Hepatic stellate cell (primary cell): Measurements from ENCODE around the gene RNASE7.

Source experiments
- DNase-seq: peaks from one replicate; pipeline ENCODE4 v3.0.0; 2011; ENCODE audit warnings: low spot score

RNASE7 gene

DNA sequence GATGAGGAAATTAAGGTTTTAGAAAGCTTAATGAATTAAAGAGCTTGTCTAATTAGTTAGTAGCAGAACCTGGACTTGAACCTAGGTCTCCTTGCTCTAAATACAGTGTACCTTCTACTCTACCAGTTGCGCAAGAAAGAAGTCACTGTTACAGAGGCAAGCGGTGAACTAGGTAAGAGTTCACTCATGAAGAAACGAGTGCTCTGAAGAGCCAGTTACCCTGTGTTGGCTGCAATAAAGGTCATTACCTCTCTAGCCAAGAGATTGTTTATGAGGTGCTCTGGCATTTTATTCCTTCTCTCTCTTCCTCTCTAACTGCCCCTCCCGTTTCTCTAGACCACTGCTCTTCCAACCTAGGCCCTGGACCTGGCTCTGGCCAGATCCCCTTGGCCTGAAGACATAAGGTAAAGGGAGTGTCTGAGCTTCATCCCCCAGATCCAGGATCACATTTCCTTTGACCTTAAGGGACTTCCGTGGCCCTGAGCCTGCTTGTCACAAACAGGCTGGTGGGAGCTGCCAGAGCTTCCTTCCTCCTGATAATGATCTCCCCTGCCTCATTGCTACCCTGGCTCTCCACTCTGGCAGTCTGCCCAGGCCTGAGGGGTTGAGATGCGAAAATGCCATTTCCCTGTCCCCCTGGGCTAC, 1.9 kb downstream of the RNASE7 start:
- DNase-seq: no peak

DNA sequence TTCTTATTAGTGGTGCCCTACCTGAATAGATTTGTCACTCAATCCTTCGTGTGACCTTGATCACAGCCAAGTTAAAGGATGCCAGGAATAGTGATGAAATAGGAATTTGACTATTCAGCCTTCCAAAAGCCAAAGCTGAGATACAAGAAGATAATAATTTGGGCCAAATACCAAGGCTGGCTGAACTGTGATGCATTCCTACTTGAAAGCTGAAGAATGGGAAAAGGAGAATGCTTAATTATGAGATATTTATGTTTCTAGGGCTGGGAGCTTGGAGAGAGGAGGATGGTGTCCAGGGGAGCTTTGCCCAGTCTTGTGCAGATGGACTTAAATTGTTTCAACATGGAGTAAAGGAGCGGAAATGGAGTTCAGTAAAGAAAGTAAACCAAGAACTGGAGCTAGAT, 5.2 kb downstream of the RNASE7 start:
- no peak for DNase-seq

DNA sequence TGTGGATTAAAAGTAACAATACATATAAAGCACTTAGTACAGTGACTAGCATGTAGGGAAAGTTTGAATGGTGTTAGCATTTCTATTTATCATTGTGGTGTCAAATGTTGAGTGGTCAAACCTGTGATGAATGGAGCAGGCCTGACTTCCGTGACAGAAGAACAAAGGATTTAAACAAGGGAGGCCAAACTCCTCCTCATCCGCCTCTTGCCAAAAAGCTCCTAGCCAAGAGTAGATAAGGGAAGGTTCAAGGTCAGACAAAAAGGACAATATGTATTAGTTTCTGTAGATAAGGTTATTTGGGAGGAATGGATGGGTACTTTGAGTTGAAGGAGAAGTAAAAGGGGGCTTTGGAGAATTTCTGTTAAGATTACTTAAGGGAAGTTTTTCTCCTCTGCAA, 6.5 kb downstream of the RNASE7 start:
- no peak for DNase-seq

DNA sequence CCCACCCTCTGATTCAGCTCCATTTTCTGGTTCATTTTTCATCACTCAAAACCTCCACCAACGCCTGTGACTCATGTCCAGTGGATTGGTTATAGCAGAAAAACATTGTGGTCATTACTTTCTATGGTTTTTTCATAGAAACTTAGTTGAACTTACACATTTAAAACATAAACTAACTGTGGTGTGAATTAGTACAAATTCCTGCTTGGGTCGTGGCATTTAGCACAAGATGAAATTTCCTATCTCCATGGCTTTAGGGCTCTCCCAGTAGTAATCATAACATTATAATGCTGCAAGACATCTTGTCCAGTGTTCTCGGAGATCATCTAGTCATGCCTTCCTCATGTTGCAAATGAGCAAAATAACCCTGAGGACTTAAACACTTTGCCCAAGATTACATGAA, 7.1 kb downstream of the RNASE7 start:
- no peak for DNase-seq

DNA sequence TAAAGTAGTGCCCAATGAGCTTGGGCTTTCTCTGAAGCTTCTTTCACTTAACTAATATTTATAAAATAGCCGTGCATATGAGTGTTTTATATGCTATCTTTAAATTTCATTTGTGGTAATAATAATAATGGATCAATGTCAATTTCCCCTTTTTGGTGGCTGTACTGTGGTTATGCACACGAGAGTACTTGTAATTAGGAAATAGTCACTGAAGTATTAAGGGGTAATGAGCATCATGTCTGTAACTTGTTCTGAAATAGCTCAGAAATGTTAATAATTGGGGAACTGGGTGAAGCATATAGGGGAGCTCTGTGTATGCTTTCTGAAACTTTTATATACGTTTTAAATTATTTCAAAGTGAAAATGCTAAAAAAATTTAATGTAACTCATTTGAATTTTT, 8.4 kb downstream of the RNASE7 start:
- DNase-seq: no peak

DNA sequence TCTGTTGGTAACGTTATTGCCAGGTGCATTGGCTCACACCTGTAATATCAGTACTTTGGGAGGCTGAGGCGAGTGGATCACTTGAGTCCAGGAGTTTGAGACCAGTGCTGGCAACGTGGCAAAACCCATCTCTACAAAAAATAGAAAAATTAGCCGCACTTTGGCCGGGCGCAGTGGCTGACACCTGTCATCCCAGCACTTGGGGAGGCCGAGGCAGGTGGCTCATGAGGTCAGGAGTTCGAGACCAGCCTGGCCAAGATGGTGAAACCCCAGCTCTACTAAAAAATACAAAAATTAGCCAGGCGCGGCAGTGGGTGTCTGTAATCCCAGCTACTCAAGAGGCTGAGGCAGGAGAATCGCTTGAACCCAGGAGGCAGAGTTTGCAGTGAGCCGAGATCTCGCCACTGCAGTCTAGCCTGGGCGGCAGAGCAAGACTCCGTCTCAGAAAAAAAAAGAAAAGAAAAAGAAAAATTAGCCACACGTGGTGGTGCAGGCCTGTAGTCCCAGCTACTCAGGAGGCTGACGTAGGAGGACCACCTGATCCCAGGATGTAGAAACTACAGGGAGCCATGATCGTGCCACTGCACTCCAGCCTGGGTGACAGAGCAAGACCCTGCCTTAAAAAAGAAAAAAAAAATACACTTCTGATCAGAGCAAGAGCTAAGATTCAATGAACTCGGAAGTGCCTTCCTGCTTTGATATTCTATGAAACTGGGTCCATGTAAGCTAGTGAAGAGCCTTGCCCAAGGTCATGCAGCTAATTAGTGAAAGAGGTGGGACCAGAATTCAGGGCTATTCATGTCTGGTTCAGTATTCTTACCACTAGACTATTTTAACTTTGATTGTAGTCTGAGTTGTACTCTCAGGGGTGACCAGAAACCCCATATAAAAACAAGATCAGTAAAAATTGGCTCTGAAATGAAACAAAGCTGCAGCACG, 11.3 kb downstream of the RNASE7 start:
- no peak for DNase-seq

DNA sequence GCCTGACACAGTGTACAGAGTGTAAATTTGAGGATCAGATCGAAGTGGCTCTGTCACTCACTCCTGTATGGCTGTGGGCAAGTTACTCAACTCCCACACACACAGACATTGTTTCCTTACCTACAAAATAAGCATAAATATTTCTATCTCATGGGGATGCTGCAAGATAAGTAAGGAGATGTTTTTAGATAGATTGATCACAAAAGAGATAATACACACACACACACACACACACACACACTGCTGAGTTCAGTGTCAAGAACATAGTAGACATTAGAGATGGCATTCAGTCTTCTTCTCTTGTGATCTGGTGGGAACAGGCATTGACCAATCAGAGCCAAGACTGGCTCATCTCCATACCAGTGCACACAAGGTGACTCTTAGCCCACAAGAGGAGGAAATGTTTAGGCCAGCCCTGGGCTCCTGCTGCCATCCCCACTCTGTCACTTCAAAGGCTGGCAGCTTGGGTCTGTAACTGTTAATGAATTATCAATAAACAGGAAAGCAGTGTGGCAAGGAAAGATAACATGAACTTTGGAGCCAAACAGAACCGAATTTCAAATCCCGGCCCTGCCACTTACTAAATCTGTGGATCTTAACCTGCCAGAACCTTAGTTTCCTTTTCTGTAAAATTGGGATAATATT, 12.1 kb downstream of the RNASE7 start:
- no peak for DNase-seq

DNA sequence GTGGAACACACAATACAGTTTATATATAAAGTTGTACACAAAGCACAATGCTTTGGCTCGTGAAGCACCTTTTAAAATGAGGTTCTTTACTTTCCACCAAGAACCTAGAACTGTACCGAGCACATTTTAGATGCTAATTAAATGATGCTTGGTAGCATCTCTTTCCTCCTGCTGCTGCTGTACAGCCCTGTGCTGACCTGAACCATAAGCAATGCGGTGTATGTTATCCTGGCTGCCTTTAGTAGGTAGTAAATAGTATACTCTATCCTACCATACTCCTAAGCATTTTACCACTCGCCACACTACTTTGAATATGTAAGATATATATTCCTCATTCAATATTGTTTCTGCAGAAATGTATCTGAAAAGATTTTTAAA, 12.6 kb downstream of the RNASE7 start:
- DNase-seq: no peak

DNA sequence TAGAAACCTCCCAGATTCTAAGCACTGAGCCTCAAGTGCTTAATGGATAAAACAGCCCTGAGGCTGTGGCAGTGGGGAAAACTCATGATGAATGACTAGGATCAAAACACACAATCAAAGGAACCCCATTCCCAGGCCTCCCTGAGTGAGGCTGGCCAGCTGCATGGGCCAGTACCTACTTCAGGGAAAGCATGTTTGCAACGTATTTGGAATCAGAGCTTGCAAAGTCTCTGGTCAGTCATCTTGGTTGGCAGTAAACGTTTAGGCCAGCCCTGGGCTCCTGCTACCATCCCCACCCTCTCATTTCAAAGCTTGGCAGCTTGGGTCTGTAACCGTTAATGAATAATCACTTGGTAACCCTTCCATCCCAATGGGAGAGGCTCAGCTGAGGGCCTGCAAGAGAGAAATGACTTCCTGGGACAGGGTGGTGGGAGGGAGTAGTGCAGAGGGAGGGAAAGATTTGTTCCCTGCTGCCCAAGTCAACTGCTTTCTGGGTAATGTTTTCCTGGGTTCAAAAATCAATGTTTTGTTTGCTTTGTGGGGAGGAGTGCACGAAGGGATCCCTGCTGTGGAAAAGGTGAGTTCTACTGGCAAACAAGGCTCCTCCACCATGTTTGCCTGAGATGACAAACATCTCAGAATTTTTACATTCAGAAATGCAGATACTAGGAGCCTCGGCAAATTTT, 13.4 kb downstream of the RNASE7 start:
- no peak for DNase-seq

DNA sequence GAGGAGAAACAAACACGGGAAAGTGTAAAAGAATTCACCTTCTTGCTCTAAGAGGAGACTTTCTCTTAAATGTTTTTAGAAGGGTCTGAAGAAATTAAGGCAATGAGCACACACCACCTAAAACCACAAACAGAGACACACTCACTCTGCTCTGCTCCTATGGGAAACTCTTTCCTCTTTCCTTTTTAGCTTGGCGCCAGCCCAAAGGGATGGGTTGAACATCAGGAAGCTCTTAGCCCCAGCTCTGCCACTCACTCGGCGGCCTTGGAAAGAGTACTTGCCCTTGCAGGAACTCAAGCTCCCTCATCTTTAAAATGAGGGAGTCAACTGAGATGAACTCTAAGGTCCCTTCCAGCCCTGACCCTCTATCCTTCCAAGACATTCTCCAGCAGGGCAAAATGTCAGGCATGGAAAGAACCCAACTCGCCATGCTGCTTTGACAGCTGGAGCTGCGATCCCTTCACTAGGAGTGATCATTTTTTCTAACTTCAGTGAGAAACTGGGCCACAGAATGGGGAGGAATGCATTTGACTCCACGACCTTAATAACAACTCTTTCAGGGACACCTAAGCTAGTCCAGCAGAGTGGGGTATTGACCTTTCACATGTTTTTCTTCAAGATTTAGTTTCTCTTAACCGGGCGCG, 14.5 kb downstream of the RNASE7 start:
- no peak for DNase-seq

DNA sequence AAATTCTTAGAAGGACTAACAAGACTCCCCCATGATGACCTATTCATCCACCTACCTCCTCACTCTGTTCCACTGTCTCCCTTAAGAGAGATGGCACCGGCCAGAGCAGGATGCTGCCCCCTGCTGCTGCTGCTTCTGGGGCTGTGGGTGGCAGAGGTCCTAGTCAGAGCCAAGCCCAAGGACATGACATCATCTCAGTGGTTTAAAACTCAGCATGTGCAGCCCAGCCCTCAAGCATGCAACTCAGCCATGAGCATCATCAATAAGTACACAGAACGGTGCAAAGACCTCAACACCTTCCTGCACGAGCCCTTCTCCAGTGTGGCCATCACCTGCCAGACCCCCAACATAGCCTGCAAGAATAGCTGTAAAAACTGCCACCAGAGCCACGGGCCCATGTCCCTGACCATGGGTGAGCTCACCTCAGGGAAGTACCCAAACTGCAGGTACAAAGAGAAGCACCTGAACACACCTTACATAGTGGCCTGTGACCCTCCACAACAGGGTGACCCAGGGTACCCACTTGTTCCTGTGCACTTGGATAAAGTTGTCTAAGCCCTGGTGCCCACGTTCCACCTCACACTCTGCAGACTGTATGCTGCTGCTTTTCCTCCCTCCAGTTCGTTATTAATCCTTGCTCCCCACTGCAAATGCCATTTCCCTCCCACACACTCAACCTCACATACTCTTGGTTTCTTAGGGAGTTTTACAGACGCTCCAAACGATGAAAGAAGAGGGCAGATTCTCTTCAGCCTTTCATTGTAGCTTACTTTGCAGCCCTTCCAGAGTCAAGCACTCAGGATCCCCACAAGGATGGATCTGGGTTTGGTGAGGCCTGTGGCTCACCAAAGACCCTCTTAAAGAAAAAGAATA, 15.9 kb downstream of the RNASE7 start, which contains the start of gene RNASE8:
TSS of gene RNASE8 (plus strand) at position 20 of the 873 bp plus-strand sequence. CDS start at position 91, 71 bp downstream.
- DNase-seq: no peak

DNA sequence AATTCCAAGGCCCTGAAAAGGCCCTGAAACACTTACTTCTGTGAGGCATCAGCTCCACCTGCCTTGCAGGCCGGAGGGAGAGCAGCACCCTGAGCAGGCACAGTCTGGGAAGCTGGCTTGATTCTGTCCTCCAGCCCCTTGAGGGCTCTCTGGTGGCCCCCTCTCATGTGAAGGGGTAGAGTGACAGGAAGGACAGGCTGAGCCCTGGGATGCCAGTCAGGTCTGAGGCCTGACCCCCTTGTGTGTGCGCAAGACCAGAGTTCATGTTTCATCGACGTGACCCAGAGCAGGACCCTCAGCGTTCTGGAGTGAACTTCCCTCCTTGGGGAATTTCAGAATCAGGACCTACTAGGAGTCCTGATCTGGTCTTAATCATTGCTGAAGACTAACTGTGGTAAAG, 16.7 kb downstream of the RNASE7 start:
- DNase-seq: no peak

DNA sequence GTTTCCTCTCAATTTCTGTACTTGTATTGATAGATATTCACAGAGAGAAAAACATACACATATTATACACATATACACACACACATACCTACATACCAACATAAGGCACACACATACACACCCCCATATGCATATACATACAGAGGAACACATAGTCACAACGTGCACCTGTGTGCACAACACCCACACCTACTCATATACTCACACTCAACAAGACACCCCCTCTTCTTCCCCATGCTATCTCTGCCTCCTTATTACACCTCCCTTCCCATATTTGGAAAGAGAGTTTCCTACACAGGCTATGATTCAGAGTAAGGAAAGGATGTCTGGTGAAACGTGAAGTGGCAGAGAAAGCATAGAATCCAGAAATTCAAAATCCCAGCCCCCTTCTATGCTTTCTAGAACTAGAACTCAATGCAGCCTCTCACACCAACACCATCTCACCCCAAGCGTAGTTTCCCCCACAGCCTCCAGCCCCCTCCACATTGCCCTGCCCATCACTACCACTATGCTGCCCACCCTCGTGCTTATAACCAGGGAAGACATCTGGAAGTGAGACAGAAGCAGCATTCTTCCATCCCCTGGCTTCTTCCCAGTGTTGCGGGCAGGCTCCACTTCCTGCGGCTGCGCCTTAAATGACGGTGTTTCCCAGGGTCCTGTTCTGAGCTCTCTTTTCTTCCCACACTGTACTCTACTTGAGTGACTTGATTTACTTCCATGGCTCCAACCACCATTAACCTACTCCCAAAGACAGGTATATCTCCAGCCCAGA, 17.9 kb downstream of the RNASE7 start:
- DNase-seq: no peak

DNA sequence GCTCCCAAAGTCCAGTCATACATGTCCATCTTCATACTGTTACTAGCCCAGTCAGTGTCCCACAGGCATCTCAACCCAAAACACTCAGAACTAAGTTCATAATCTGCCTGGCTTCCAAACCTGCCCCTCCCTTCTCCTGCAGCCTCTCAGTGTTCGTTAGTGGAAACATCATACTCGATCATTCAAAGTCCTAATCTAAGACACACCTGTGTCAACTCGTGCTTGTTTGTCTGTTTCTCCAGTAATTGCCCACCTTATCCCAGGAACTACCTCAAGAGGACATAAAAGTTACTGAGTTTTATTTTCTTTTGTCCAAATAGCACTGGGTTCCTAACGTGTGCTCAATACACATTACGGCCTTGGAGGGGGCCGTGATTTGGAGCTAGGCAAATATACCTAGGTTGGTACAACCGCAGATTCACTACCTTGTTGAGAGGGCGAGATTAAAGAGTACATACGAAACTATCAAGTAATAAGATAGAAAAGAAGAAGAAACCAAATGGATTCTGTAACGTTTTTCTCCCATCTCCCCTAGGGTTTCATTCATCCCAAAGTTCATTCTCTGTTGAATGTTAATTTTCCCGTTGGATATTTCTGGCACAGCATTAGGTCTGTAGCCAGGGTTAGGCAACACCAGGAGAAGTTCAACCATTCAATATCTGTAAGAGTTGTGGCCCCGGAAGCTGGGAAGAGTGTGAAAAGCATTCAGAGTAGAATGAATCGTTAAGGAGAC, 18.6 kb downstream of the RNASE7 start:
- no peak for DNase-seq

DNA sequence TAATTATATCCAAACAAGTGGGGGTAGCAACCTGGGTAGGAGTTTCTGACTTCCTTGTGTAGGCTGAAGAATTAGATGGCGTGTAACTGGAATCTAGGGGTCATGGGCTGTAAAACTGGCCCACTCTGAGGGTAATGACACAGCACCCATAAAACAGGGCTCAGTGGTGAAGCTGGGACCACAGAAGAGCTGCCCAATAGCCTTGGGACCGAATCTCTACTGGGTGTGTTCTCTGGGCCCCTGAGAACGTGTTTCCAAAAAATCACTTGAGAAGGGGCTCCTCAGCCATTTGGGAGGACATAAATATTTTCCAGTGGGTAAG, 19.1 kb downstream of the RNASE7 start:
- no peak for DNase-seq

DNA sequence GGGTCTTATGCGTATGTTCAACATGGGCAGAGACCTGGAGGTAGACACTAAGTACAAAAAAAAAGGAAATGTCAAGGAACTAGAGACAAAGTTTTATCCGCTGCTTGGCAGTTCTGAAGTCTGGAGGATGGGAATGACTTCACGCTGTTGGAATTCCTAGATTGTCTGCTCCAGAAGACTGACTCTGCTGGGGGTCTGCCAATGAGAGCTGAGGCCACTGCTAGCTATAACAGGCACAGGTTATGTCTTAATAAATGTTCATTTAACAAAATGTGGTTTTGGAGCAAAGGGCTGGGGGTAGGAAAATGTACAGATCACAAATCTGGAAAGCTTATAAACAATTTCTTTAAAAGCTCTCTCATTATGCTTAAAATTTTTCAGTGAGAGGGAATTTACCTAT, 21.3 kb downstream of the RNASE7 start:
- no peak for DNase-seq

DNA sequence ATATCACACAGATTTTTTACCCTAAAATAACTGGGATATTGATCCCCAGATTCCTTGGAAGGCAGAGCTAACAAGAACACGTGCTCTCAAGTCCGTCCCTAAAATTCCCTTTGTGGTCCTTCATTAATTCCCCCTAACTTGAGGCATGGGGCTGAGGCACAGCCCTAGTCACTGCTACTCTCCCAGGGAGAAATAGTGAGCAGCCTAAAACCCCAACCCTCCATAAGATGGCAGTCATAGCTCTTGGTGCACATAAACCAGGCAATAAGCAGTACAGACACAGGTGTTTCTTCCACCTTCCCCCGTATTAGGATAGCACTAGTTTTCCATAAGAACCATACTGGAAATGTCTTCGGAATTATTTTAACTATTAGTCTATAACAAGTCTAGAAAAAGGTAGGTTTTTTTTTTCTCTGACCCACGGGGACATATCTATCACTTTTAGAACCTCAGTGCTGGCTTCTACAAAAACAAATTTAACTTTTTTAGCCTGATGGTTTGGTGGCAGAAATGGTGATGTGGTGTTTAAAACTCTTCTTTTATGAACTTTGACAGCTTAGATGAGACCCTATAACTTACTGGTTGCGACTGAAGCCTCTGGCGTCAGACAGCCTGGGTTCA, 24.8 kb downstream of the RNASE7 start:
- no peak for DNase-seq

DNA sequence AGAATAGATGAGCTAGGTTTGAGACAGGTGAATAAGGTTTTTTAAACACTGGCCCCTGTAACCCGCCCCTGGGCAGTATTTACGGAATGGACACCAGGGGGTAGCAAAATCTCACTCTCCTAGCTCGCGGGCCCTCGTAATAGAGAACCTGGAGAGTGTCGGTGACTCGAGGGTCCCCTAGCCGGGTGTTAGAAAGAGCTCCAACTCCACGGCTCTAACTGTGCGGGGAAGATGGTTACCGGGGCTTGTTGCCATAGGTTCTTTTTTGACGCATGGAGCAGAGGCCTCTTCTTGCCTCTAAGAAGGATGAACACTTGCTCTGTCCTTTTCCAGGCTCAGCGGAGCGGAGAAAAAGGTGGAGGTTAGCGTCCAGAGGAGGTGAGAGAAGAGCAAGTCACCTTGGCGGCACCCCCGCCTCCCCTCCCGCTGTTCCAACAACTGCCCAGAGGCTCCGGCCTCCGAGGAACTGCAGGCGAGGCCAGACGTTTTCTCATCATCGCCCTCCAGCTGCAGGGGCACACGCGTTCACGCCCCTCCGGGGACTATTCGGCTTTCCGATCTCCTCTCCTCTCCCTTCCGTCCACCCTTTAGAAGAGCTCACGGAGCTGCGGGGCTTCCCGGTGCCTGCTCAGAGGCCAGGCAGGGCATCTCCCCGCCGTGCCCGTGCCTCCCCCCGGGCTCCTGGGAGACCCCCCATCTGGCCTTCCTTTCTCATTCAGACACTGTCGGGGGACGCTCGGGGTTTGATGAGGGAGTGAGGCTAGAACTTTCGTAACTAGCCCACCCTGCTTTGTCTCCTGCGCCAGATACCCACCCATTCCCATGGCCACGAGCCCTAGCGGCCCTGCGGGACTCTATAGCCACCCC, 26.6 kb downstream of the RNASE7 start:
- DNase-seq: peak; percentile 72
